HepG2 (cell line): Measurements from ENCODE around the gene UBE2L6. TPM values are rescaled to one million over a fixed set of nuclear protein-coding genes. Genes with fewer than 3 reads are reported as not detected.

ENCODE experiments used
- FOXA3 ChIP-seq: IDR thresholded peaks from 2 replicates; pipeline ENCODE4 v1.6.1; 2016; ENCODE audit warnings: missing genetic modification reagents, missing compliant biosample characterization
- GATAD2A ChIP-seq: IDR thresholded peaks from 2 replicates; pipeline ENCODE4 v1.6.1; 2016
- MBD4 ChIP-seq: IDR thresholded peaks from 2 replicates; pipeline ENCODE4 v1.6.1; 2012; ENCODE audit warnings: low read length, inconsistent platforms, borderline replicate concordance
- NR1H2 ChIP-seq: sonication (generic); formaldehyde crosslinking; IDR thresholded peaks from 2 replicates; pipeline ENCODE4 v1.8.1; 2022; ENCODE audit warnings: low read depth, missing genetic modification reagents, borderline replicate concordance
- POGZ ChIP-seq: sonication (generic); formaldehyde crosslinking; IDR thresholded peaks from 2 replicates; pipeline ENCODE4 v1.4.0; 2020; ENCODE audit warnings: mild to moderate bottlenecking, missing genetic modification reagents
- SRY ChIP-seq: sonication (generic); formaldehyde crosslinking; IDR thresholded peaks from 2 replicates; pipeline ENCODE4 v1.8.0; 2022; ENCODE audit warnings: mild to moderate bottlenecking, missing genetic modification reagents
- YEATS4 ChIP-seq: sonication (generic); formaldehyde crosslinking; IDR thresholded peaks from 2 replicates; pipeline ENCODE4 v1.4.0; 2020; ENCODE audit warnings: missing genetic modification reagents, borderline replicate concordance
- ZEB1 ChIP-seq: IDR thresholded peaks from 2 replicates; pipeline ENCODE4 v1.6.1; 2012; ENCODE audit warnings: mild to moderate bottlenecking, low read depth, inconsistent platforms; ENCODE audit not compliant: insufficient replicate concordance
- ZNF160 ChIP-seq: sonication (generic); formaldehyde crosslinking; IDR thresholded peaks from 2 replicates; pipeline ENCODE4 v1.8.0; 2022; ENCODE audit warnings: mild to moderate bottlenecking, inconsistent platforms, missing genetic modification reagents
- ZNF230 ChIP-seq: sonication (generic); formaldehyde crosslinking; IDR thresholded peaks from 2 replicates; pipeline ENCODE4 v1.4.0; 2020; ENCODE audit warnings: mild to moderate bottlenecking, missing genetic modification reagents
- ZNF232 ChIP-seq: sonication (generic); formaldehyde crosslinking; IDR thresholded peaks from 2 replicates; pipeline ENCODE4 v1.4.0; 2020; ENCODE audit warnings: missing genetic modification reagents, borderline replicate concordance
- ZNF282 ChIP-seq: fragments of 450-650 bp; IDR thresholded peaks from 2 replicates; pipeline ENCODE4 v1.6.1; 2018; ENCODE audit not compliant: partially characterized antibody
- ZNF292 ChIP-seq: sonication (generic); formaldehyde crosslinking; IDR thresholded peaks from 2 replicates; pipeline ENCODE4 v1.8.1; 2022; ENCODE audit warnings: mild to moderate bottlenecking, low read depth, missing genetic modification reagents, borderline replicate concordance
- ZNF549 ChIP-seq: sonication (generic); formaldehyde crosslinking; IDR thresholded peaks from 2 replicates; pipeline ENCODE4 v1.5.0; 2020; ENCODE audit warnings: missing genetic modification reagents
- ZNF562 ChIP-seq: sonication (generic); formaldehyde crosslinking; IDR thresholded peaks from 2 replicates; pipeline ENCODE4 v1.8.0; 2022; ENCODE audit warnings: missing genetic modification reagents, borderline replicate concordance
- ZSCAN12 ChIP-seq: sonication (generic); formaldehyde crosslinking; IDR thresholded peaks from 2 replicates; pipeline ENCODE4 v1.9.0; 2021; ENCODE audit warnings: mild to moderate bottlenecking, missing genetic modification reagents
- polyA plus RNA-seq, 8 experiments: library from polyadenylated mRNA; depleted of rRNA in 3 of 8; stranded (reverse) in 7 of 8; unstranded in 1 of 8; fragments of >200 nt; fragmentation: Illumina TruSeq in 4 of 8; extraction: Trizol in 4 of 8; gene quantifications; 2 replicates each; pipeline versions ENCODE4 v1.2.1 to v1.2.3, GENCODE V29; 2011 to 2016; ENCODE audit warnings: low read depth in 4 of 8, missing spikeins in 1 of 8, mixed read lengths in 1 of 8; ENCODE audit not compliant: insufficient read depth in 1 of 8
- total RNA-seq, 5 experiments: library from RNA; depleted of rRNA; stranded (reverse); fragments of >200 nt; fragmentation: Illumina TruSeq; extraction: Trizol; gene quantifications; 2 replicates each; pipeline ENCODE4 v1.2.3, GENCODE V29; 2016; ENCODE audit warnings: low read depth in 1 of 5
- TF ChIP-seq, protein P1 (sequence below), 2 experiments: sonication (generic) in 1 of 2; formaldehyde crosslinking in 1 of 2; IDR thresholded peaks; 2 replicates each; pipeline versions ENCODE4 v1.4.0 to v1.6.1; 2018 to 2020; ENCODE audit warnings: missing genetic modification reagents in 2 of 2, borderline replicate concordance in 1 of 2, low read depth in 1 of 2, mild to moderate bottlenecking in 1 of 2, missing biosample characterization in 1 of 2
- TF ChIP-seq, protein P2 (sequence below): sonication (generic); formaldehyde crosslinking; IDR thresholded peaks from 2 replicates; pipeline ENCODE4 v1.8.1; 2022; ENCODE audit warnings: mild to moderate bottlenecking, missing genetic modification reagents
- TF ChIP-seq, protein P3 (sequence below): sonication (generic); formaldehyde crosslinking; IDR thresholded peaks from 2 replicates; pipeline ENCODE4 v1.5.0; 2020; ENCODE audit warnings: mild to moderate bottlenecking, missing genetic modification reagents, moderate library complexity
- TF ChIP-seq, protein P4 (sequence below): sonication (generic); formaldehyde crosslinking; IDR thresholded peaks from 2 replicates; pipeline ENCODE4 v1.5.1; 2020; ENCODE audit warnings: mild to moderate bottlenecking, missing genetic modification reagents, moderate library complexity

Gene UBE2L6
- total and polyA plus RNA-seq, 2 of the 13 experiments (the other 11 are each of a cell fraction or from before 2014, with no cell fraction given), result 30.3 to 30.4 TPM

DNA sequence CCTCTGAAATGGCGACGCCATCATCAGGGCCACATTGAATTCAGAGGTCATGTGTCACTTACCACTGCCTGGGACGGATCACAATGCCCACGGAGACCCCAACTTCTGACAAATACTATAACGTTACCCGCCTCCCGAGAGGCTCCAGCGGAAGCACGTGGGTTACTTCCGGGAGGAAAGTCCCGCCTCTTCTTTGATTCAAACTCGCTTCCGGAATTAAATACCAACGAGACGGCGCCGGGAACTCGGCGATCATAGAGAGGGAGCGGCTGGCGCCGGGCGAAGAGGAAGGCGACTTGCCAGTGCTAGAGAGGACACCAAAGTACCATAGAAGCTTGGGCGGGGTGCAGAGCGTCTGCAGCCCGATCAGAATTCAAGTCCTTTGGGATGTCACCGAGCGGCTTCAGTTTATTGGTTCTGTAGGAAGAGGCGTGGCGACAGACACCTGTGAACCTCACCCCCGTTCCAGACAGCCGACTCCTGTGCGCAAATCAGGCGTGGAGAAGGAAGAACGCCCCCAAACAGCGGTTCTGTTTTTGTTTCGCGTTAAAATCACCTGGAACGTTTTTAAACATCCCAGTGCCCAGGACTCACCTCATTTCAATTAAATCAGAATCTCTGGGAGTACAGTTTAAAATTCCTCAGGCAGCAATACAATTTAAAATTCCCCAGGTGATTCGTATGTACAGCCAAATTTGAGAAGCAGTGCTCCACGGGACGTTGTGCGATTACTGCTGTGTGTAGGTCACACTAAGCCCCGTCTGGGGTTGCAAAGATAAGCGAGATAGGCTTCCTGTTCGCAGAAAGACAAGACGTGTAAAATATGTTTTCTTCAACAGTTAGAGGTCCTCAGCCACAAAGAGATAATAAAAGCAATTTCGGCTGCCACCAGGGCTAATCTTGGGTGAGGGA is 36.6 kb downstream of the UBE2L6 start, which contains the start of gene TIMM10 (continued):
- TF ChIP-seq ZNF232 (CRISPR knock-in tag), result peak; percentile 91; the same call in 1 of the 2 replicates
- TF ChIP-seq MBD4, result no peak
- TF ChIP-seq NR1H2 (CRISPR knock-in tag), result no peak
- no peak for TF ChIP-seq SRY (CRISPR knock-in tag)
- TF ChIP-seq ZEB1, result peak; percentile 78
- 0 out of 2 replicates have a peak, but pooled peaks have one; percentile 47 for TF ChIP-seq ZNF160
- TF ChIP-seq, protein P1, sequence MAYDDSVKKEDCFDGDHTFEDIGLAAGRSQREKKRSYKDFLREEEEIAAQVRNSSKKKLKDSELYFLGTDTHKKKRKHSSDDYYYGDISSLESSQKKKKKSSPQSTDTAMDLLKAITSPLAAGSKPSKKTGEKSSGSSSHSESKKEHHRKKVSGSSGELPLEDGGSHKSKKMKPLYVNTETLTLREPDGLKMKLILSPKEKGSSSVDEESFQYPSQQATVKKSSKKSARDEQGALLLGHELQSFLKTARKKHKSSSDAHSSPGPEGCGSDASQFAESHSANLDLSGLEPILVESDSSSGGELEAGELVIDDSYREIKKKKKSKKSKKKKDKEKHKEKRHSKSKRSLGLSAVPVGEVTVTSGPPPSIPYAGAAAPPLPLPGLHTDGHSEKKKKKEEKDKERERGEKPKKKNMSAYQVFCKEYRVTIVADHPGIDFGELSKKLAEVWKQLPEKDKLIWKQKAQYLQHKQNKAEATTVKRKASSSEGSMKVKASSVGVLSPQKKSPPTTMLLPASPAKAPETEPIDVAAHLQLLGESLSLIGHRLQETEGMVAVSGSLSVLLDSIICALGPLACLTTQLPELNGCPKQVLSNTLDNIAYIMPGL (CRISPR knock-in tag; IDR thresholded peaks at IDR 0.05; ENCODE audit: borderline replicate concordance in 1 of 2, low read depth in 1 of 2), result peak; percentile 57 to 70; a peak in 3 of 4 replicates
- TF ChIP-seq ZNF230 (CRISPR knock-in tag), result no peak
- TF ChIP-seq ZSCAN12 (CRISPR knock-in tag), result no peak
- no peak; the same call in 1 of the 2 replicates for TF ChIP-seq ZNF549
- TF ChIP-seq, protein P2, sequence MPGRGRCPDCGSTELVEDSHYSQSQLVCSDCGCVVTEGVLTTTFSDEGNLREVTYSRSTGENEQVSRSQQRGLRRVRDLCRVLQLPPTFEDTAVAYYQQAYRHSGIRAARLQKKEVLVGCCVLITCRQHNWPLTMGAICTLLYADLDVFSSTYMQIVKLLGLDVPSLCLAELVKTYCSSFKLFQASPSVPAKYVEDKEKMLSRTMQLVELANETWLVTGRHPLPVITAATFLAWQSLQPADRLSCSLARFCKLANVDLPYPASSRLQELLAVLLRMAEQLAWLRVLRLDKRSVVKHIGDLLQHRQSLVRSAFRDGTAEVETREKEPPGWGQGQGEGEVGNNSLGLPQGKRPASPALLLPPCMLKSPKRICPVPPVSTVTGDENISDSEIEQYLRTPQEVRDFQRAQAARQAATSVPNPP, result peak; percentile 56; the same call in 1 of the 2 replicates
- TF ChIP-seq, protein P3, sequence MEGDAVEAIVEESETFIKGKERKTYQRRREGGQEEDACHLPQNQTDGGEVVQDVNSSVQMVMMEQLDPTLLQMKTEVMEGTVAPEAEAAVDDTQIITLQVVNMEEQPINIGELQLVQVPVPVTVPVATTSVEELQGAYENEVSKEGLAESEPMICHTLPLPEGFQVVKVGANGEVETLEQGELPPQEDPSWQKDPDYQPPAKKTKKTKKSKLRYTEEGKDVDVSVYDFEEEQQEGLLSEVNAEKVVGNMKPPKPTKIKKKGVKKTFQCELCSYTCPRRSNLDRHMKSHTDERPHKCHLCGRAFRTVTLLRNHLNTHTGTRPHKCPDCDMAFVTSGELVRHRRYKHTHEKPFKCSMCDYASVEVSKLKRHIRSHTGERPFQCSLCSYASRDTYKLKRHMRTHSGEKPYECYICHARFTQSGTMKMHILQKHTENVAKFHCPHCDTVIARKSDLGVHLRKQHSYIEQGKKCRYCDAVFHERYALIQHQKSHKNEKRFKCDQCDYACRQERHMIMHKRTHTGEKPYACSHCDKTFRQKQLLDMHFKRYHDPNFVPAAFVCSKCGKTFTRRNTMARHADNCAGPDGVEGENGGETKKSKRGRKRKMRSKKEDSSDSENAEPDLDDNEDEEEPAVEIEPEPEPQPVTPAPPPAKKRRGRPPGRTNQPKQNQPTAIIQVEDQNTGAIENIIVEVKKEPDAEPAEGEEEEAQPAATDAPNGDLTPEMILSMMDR (CRISPR knock-in tag), result no peak; the same call in 1 of the 2 replicates
- TF ChIP-seq POGZ (CRISPR knock-in tag), result peak; percentile 79
- peak; percentile 94 for TF ChIP-seq YEATS4 (CRISPR knock-in tag)
- TF ChIP-seq ZNF562 (CRISPR knock-in tag), result no peak
- TF ChIP-seq GATAD2A (CRISPR knock-in tag), result peak; percentile 31; the same call in 1 of the 2 replicates
- TF ChIP-seq, protein P4, sequence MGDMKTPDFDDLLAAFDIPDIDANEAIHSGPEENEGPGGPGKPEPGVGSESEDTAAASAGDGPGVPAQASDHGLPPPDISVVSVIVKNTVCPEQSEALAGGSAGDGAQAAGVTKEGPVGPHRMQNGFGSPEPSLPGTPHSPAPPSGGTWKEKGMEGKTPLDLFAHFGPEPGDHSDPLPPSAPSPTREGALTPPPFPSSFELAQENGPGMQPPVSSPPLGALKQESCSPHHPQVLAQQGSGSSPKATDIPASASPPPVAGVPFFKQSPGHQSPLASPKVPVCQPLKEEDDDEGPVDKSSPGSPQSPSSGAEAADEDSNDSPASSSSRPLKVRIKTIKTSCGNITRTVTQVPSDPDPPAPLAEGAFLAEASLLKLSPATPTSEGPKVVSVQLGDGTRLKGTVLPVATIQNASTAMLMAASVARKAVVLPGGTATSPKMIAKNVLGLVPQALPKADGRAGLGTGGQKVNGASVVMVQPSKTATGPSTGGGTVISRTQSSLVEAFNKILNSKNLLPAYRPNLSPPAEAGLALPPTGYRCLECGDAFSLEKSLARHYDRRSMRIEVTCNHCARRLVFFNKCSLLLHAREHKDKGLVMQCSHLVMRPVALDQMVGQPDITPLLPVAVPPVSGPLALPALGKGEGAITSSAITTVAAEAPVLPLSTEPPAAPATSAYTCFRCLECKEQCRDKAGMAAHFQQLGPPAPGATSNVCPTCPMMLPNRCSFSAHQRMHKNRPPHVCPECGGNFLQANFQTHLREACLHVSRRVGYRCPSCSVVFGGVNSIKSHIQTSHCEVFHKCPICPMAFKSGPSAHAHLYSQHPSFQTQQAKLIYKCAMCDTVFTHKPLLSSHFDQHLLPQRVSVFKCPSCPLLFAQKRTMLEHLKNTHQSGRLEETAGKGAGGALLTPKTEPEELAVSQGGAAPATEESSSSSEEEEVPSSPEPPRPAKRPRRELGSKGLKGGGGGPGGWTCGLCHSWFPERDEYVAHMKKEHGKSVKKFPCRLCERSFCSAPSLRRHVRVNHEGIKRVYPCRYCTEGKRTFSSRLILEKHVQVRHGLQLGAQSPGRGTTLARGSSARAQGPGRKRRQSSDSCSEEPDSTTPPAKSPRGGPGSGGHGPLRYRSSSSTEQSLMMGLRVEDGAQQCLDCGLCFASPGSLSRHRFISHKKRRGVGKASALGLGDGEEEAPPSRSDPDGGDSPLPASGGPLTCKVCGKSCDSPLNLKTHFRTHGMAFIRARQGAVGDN (CRISPR knock-in tag), result peak; percentile 78
- TF ChIP-seq ZNF282, result no peak
- TF ChIP-seq ZNF292 (CRISPR knock-in tag), result no peak
- peak; percentile 58 for TF ChIP-seq FOXA3
